Right lobe of liver (tissue), 4 donors: ENCODE measurements around the gene UBIAD1.

Experiments used
- POLR2A ChIP-seq: fragments of 450-650 bp; IDR thresholded peaks from one replicate; pipeline ENCODE4 v1.6.1; 2017; ENCODE audit warnings: antibody characterized with exemption, mild to moderate bottlenecking
- TF ChIP-seq, protein P1 (sequence below), 4 donors: fragments of 200-600 bp in 3 of 4; fragments of 450-650 bp in 1 of 4; IDR thresholded peaks; one replicate each; pipeline versions ENCODE4 v1.5.1 to v1.8.0; 2016 to 2022; ENCODE audit warnings: antibody characterized with exemption in 4 of 4, mild to moderate bottlenecking in 2 of 4
- donor health status: DM: no; HTN: no; CAD: no.
- donor health status: DM: no; HTN: no; CAD: no.
- donor health status: DM: no; HTN: yes; CAD: no.

DNA sequence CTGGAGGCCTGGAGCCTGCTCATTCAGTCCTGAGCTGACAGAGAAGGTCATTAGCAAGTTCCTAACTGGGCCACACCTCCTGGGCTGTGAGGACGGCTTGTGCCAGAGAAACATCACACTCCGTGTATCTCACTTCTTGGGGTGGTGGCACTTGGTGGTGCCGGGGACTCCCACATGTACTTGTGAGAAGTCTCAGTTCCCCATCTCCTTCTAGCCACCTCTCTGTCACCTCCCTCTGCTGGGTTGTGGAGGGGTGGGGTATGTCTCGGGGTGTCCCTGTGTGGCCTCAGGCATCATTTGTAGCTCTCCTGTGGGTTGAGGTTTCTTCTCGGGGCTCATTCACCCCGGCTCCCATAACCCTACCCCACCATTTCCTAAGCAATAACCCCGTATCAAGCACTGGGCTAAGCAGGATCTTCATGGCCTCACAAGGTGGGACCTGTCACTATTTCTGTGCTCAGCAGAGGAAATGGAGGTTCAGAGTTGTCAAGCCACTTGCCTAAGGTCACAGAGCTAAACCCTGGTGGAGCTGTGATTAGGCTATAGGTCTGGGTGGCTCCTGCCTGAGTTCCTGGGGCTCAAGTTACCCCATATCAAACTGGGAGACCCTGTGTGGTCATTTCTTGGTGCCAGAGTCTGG is 62.5 kb downstream of the UBIAD1 start:
- TF ChIP-seq, protein P1, sequence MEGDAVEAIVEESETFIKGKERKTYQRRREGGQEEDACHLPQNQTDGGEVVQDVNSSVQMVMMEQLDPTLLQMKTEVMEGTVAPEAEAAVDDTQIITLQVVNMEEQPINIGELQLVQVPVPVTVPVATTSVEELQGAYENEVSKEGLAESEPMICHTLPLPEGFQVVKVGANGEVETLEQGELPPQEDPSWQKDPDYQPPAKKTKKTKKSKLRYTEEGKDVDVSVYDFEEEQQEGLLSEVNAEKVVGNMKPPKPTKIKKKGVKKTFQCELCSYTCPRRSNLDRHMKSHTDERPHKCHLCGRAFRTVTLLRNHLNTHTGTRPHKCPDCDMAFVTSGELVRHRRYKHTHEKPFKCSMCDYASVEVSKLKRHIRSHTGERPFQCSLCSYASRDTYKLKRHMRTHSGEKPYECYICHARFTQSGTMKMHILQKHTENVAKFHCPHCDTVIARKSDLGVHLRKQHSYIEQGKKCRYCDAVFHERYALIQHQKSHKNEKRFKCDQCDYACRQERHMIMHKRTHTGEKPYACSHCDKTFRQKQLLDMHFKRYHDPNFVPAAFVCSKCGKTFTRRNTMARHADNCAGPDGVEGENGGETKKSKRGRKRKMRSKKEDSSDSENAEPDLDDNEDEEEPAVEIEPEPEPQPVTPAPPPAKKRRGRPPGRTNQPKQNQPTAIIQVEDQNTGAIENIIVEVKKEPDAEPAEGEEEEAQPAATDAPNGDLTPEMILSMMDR (IDR thresholded peaks at IDR 0.05): no peak
- no peak for TF ChIP-seq POLR2A
